ENCODE results near the gene BAHD1.

BAHD1 gene

GRCh38 chr15:40440743-40441564, at the start of gene BAHD1:
Gene BAHD1 (plus strand): TSS chr15:40440953. CDS start chr15:40458465, 17,512 bp downstream.
- no peaks in the 10 kb centered on the region for H3K36me3 ChIP-seq (ENCODE audit: low read depth)
- H3K27me3 ChIP-seq (ENCODE audit: insufficient read depth, poor library complexity, severe bottlenecking): peaks cover 15% of the 10 kb centered on the region
- peak within 1 kb of the TSS; percentile 96 for H3K4me3 ChIP-seq (ENCODE audit: severe bottlenecking)
- peaks cover 7% of the 10 kb centered on the region for H3K4me1 ChIP-seq (ENCODE audit: insufficient read depth, poor library complexity, severe bottlenecking)
- TF ChIP-seq CTCF (IDR thresholded peaks at IDR 0.05; ENCODE audit: poor library complexity, severe bottlenecking): peak; percentile 61
- H3K9me3 ChIP-seq (ENCODE audit: severe bottlenecking): no peaks in the 10 kb centered on the region
- DNase-seq (ENCODE audit: low spot score): peak; percentile 99
- ATAC-seq (ENCODE audit: low read depth): peak; percentile 82
- peak within 1 kb of the TSS; percentile 31 for H3K27ac ChIP-seq (ENCODE audit: poor library complexity, severe bottlenecking)

GRCh38 chr15:40392986-40393948, 47.5 kb upstream of the BAHD1 start:
- no peak overlapping the region for H3K4me3 ChIP-seq (ENCODE audit: severe bottlenecking)
- H3K9me3 ChIP-seq (ENCODE audit: severe bottlenecking): no peaks in the 10 kb centered on the region
- H3K4me1 ChIP-seq (ENCODE audit: insufficient read depth, poor library complexity, severe bottlenecking): no peaks in the 10 kb centered on the region
- H3K36me3 ChIP-seq (ENCODE audit: low read depth): peaks cover 70% of the 10 kb centered on the region
- ATAC-seq (ENCODE audit: low read depth): peak; percentile 13; the same call in 1 of the 3 replicates
- DNase-seq (ENCODE audit: low spot score): no peak
- H3K27me3 ChIP-seq (ENCODE audit: insufficient read depth, poor library complexity, severe bottlenecking): no peaks in the 10 kb centered on the region
- H3K27ac ChIP-seq (ENCODE audit: poor library complexity, severe bottlenecking): no peak overlapping the region
- no peak for TF ChIP-seq CTCF (IDR thresholded peaks at IDR 0.05; ENCODE audit: poor library complexity, severe bottlenecking)

- H3K27me3 ChIP-seq (ENCODE audit: insufficient read depth, poor library complexity, severe bottlenecking): no peaks in the 10 kb centered on the region
- H3K4me1 ChIP-seq (ENCODE audit: insufficient read depth, poor library complexity, severe bottlenecking): no peaks in the 10 kb centered on the region
- DNase-seq (ENCODE audit: low spot score) (no peak), ATAC-seq (ENCODE audit: low read depth) (peak; percentile 7; the same call in 1 of the 3 replicates)
- H3K27ac ChIP-seq (ENCODE audit: poor library complexity, severe bottlenecking): no peak overlapping the region
- H3K4me3 ChIP-seq (ENCODE audit: severe bottlenecking): no peak overlapping the region
- H3K9me3 ChIP-seq (ENCODE audit: severe bottlenecking): no peaks in the 10 kb centered on the region
- no peak for TF ChIP-seq CTCF (IDR thresholded peaks at IDR 0.05; ENCODE audit: poor library complexity, severe bottlenecking)
- peaks cover 24% of the 10 kb centered on the region for H3K36me3 ChIP-seq (ENCODE audit: low read depth)
These were observed 42.9 kb upstream of the BAHD1 start for GRCh38 chr15:40397688-40398412.

DNA sequence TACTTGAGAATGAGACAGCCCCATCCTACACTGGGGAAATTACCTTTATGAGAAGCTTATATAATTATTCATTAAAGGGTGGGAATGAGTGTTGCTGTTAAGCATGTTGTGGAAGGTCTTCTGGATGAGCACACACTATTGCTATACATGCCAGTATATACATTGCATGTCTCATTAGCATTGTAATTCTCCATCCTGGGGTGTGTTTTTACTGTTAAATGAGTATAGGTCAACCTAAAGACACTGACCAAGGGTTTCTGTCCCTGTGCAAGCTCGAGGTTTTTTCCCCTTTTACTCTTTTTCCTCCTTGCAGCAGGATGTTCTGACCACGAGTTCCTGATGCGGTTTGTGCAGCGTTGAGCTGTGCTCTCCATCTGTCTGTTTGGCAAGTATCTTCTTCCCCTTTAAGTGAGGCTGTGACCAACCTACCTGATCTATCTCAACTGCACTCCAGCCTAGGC, 42.3 kb upstream of the BAHD1 start:
- Histone ChIP-seq H3K27me3 (ENCODE audit: insufficient read depth, poor library complexity, severe bottlenecking) (no peaks in the 10 kb centered on the region), H3K36me3 (ENCODE audit: low read depth) (peaks cover 18% of the 10 kb centered on the region), H3K9me3 (ENCODE audit: severe bottlenecking) (no peaks in the 10 kb centered on the region), H3K4me3 (ENCODE audit: severe bottlenecking) (no peak overlapping the region), H3K27ac (ENCODE audit: poor library complexity, severe bottlenecking) (no peak overlapping the region), H3K4me1 (ENCODE audit: insufficient read depth, poor library complexity, severe bottlenecking) (no peaks in the 10 kb centered on the region)
- DNase-seq (ENCODE audit: low spot score) (no peak), ATAC-seq (ENCODE audit: low read depth) (peak; percentile 40)
- no peak for TF ChIP-seq CTCF (IDR thresholded peaks at IDR 0.05; ENCODE audit: poor library complexity, severe bottlenecking)

Data from RWPE2 (cell line).